HG03521 (cell line): Measurements from ENCODE around the gene KIAA1217.
"Not testable (repeated sequence)": the region's sequence is repeated elsewhere in the genome, so short reads cannot be mapped to it uniquely, and the experiment has no call there.

ENCODE experiments used
- ATAC-seq: cut with Tn5 transposase; IDR thresholded peaks from one replicate; pipeline ENCODE4 v1.9.1; 2021; ENCODE audit warnings: mild to moderate bottlenecking, moderate library complexity; ENCODE audit not compliant: unreplicated experiment

KIAA1217 gene

GRCh38 chr10:24337723-24338122 lies 128.8 kb downstream of the KIAA1217 start:
- ATAC-seq: not testable (repeated sequence)

- ATAC-seq: no peak
These were observed 130.4 kb downstream of the KIAA1217 start for GRCh38 chr10:24339387-24339786.

- no peak for ATAC-seq
These were observed 131.5 kb downstream of the KIAA1217 start for GRCh38 chr10:24340446-24340845.

GRCh38 chr10:24340883-24341282 lies 131.9 kb downstream of the KIAA1217 start:
- ATAC-seq: no peak

- ATAC-seq: no peak
These were observed 132.4 kb downstream of the KIAA1217 start for GRCh38 chr10:24341371-24341770.

GRCh38 chr10:24341897-24342296 lies 133.0 kb downstream of the KIAA1217 start:
- ATAC-seq: no peak

GRCh38 chr10:24343686-24344085 lies 134.7 kb downstream of the KIAA1217 start:
- no peak for ATAC-seq

GRCh38 chr10:24344279-24344678 lies 135.3 kb downstream of the KIAA1217 start:
- no peak for ATAC-seq

GRCh38 chr10:24344695-24345463 lies 135.9 kb downstream of the KIAA1217 start:
- ATAC-seq: no peak

GRCh38 chr10:24346877-24347519 lies 138.1 kb downstream of the KIAA1217 start:
- no peak for ATAC-seq

GRCh38 chr10:24349379-24350001 lies 140.6 kb downstream of the KIAA1217 start:
- no peak for ATAC-seq

GRCh38 chr10:24350070-24350921 lies 141.4 kb downstream of the KIAA1217 start:
- no peak for ATAC-seq

GRCh38 chr10:24350922-24351225 lies 141.9 kb downstream of the KIAA1217 start:
- ATAC-seq: not testable (repeated sequence)

GRCh38 chr10:24351961-24352360 lies 143.0 kb downstream of the KIAA1217 start:
- ATAC-seq: no peak

- no peak for ATAC-seq
These were observed 143.5 kb downstream of the KIAA1217 start for GRCh38 chr10:24352399-24352798.

GRCh38 chr10:24353319-24353718 lies 144.4 kb downstream of the KIAA1217 start:
- no peak for ATAC-seq

- ATAC-seq: no peak
These were observed 146.2 kb downstream of the KIAA1217 start for GRCh38 chr10:24355056-24355688.

- no peak for ATAC-seq
These were observed 148.5 kb downstream of the KIAA1217 start for GRCh38 chr10:24357344-24358004.

GRCh38 chr10:24358022-24358421 lies 149.1 kb downstream of the KIAA1217 start:
- ATAC-seq: no peak
